Hematopoietic multipotent progenitor cell treated with erythropoietin and hydrocortisone succinate and interleukin-3 and kit ligand, for 4 days (in vitro differentiated cells): ENCODE results near the gene RGS3.
A peak's percentile ranks its signal among the peaks of the same experiment; 100 is the strongest.

Source experiments
- DNase-seq: peaks from one replicate; pipeline ENCODE4 v3.0.0-alpha.2; 2015

RGS3 gene

GRCh38 chr9:113492343-113493202, 29.0 kb downstream of the RGS3 start:
- no peak for DNase-seq

- no peak for DNase-seq
Measured at GRCh38 chr9:113493203-113493520, 29.6 kb downstream of the RGS3 start.

- DNase-seq, result peak; percentile 47
Measured at GRCh38 chr9:113495526-113495925, 32.0 kb downstream of the RGS3 start.

- DNase-seq, result no peak
Measured at GRCh38 chr9:113497051-113497450, 33.5 kb downstream of the RGS3 start.

GRCh38 chr9:113499153-113499875, 35.8 kb downstream of the RGS3 start:
- no peak for DNase-seq

- no peak for DNase-seq
Measured at GRCh38 chr9:113499876-113500497, 36.5 kb downstream of the RGS3 start.

- no peak for DNase-seq
Measured at GRCh38 chr9:113501129-113501686, 37.7 kb downstream of the RGS3 start.

- DNase-seq, result peak; percentile 27
Measured at GRCh38 chr9:113501852-113502251, 38.3 kb downstream of the RGS3 start.

- DNase-seq, result no peak
Measured at GRCh38 chr9:113502427-113503034, 39.0 kb downstream of the RGS3 start.

- DNase-seq, result no peak
Measured at GRCh38 chr9:113503131-113503541, 39.6 kb downstream of the RGS3 start.

GRCh38 chr9:113503613-113504211, 40.2 kb downstream of the RGS3 start:
- DNase-seq, result no peak

GRCh38 chr9:113504725-113505590, 41.4 kb downstream of the RGS3 start:
- DNase-seq, result no peak

- no peak for DNase-seq
Measured at GRCh38 chr9:113506090-113506589, 42.6 kb downstream of the RGS3 start.

- no peak for DNase-seq
Measured at GRCh38 chr9:113507256-113507655, 43.7 kb downstream of the RGS3 start.

GRCh38 chr9:113508111-113508749, 44.7 kb downstream of the RGS3 start:
- peak; percentile 22 for DNase-seq

GRCh38 chr9:113509463-113509862, 45.9 kb downstream of the RGS3 start:
- DNase-seq, result no peak

GRCh38 chr9:113511047-113511521, 47.6 kb downstream of the RGS3 start:
- DNase-seq, result no peak

GRCh38 chr9:113511856-113512761, 48.6 kb downstream of the RGS3 start:
- DNase-seq, result peak; percentile 76

GRCh38 chr9:113513111-113513510, 49.6 kb downstream of the RGS3 start:
- no peak for DNase-seq

GRCh38 chr9:113513536-113513935, 50.0 kb downstream of the RGS3 start:
- DNase-seq, result no peak
